ENCODE results near the gene DOK4.

DNA sequence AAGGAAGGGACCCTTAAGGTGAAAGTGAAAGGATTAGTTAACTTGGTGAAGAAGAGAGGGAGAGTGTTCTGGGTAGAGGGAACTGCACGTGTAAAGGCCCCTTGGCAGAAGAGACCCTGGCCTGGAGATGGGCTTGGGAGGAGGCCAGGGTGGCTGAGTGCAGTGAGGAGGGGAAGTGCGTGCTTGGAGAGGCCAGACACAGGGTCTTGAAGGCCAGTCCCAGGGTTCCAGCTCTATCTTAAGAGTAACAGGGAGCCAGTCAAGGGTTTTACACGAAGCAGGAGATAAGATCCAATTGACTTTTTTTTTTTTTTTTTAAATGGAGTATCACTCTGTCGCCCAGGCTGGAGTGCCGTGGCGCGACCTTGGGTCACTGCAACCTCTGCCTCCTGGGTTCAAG, 15.2 kb upstream of the DOK4 start:
- TF ChIP-seq JUNB (IDR thresholded peaks at IDR 0.05; ENCODE audit: unreplicated experiment) (no peak), EZH2 (IDR thresholded peaks at IDR 0.05; ENCODE audit: low read depth, unreplicated experiment) (no peak), POLR2AphosphoS5 (IDR thresholded peaks at IDR 0.05; ENCODE audit: low read depth) (no peak), NANOG (IDR thresholded peaks at IDR 0.05; ENCODE audit: borderline replicate concordance) (no peak), ZNF114 (CRISPR knock-in tag; IDR thresholded peaks at IDR 0.05) (no peak), CREB1 (CRISPR knock-in tag; IDR thresholded peaks at IDR 0.05; ENCODE audit: low read depth) (no peak)
- TF ChIP-seq, protein P1, sequence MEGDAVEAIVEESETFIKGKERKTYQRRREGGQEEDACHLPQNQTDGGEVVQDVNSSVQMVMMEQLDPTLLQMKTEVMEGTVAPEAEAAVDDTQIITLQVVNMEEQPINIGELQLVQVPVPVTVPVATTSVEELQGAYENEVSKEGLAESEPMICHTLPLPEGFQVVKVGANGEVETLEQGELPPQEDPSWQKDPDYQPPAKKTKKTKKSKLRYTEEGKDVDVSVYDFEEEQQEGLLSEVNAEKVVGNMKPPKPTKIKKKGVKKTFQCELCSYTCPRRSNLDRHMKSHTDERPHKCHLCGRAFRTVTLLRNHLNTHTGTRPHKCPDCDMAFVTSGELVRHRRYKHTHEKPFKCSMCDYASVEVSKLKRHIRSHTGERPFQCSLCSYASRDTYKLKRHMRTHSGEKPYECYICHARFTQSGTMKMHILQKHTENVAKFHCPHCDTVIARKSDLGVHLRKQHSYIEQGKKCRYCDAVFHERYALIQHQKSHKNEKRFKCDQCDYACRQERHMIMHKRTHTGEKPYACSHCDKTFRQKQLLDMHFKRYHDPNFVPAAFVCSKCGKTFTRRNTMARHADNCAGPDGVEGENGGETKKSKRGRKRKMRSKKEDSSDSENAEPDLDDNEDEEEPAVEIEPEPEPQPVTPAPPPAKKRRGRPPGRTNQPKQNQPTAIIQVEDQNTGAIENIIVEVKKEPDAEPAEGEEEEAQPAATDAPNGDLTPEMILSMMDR (conservative IDR thresholded peaks at IDR 0.05; ENCODE audit: low read depth in 2 of 2): no peak
- TF ChIP-seq, protein P2, sequence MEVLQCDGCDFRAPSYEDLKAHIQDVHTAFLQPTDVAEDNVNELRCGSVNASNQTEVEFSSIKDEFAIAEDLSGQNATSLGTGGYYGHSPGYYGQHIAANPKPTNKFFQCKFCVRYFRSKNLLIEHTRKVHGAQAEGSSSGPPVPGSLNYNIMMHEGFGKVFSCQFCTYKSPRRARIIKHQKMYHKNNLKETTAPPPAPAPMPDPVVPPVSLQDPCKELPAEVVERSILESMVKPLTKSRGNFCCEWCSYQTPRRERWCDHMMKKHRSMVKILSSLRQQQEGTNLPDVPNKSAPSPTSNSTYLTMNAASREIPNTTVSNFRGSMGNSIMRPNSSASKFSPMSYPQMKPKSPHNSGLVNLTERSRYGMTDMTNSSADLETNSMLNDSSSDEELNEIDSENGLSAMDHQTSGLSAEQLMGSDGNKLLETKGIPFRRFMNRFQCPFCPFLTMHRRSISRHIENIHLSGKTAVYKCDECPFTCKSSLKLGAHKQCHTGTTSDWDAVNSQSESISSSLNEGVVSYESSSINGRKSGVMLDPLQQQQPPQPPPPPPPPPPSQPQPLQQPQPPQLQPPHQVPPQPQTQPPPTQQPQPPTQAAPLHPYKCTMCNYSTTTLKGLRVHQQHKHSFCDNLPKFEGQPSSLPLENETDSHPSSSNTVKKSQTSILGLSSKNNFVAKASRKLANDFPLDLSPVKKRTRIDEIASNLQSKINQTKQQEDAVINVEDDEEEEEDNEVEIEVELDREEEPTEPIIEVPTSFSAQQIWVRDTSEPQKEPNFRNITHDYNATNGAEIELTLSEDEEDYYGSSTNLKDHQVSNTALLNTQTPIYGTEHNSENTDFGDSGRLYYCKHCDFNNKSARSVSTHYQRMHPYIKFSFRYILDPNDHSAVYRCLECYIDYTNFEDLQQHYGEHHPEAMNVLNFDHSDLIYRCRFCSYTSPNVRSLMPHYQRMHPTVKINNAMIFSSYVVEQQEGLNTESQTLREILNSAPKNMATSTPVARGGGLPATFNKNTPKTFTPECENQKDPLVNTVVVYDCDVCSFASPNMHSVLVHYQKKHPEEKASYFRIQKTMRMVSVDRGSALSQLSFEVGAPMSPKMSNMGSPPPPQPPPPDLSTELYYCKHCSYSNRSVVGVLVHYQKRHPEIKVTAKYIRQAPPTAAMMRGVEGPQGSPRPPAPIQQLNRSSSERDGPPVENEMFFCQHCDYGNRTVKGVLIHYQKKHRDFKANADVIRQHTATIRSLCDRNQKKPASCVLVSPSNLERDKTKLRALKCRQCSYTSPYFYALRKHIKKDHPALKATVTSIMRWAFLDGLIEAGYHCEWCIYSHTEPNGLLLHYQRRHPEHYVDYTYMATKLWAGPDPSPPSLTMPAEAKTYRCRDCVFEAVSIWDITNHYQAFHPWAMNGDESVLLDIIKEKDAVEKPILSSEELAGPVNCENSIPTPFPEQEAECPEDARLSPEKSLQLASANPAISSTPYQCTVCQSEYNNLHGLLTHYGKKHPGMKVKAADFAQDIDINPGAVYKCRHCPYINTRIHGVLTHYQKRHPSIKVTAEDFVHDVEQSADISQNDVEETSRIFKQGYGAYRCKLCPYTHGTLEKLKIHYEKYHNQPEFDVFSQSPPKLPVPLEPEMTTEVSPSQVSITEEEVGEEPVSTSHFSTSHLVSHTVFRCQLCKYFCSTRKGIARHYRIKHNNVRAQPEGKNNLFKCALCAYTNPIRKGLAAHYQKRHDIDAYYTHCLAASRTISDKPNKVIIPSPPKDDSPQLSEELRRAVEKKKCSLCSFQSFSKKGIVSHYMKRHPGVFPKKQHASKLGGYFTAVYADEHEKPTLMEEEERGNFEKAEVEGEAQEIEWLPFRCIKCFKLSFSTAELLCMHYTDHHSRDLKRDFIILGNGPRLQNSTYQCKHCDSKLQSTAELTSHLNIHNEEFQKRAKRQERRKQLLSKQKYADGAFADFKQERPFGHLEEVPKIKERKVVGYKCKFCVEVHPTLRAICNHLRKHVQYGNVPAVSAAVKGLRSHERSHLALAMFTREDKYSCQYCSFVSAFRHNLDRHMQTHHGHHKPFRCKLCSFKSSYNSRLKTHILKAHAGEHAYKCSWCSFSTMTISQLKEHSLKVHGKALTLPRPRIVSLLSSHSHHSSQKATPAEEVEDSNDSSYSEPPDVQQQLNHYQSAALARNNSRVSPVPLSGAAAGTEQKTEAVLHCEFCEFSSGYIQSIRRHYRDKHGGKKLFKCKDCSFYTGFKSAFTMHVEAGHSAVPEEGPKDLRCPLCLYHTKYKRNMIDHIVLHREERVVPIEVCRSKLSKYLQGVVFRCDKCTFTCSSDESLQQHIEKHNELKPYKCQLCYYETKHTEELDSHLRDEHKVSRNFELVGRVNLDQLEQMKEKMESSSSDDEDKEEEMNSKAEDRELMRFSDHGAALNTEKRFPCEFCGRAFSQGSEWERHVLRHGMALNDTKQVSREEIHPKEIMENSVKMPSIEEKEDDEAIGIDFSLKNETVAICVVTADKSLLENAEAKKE (CRISPR knock-in tag; IDR thresholded peaks at IDR 0.05): no peak
- TF ChIP-seq, protein P3, sequence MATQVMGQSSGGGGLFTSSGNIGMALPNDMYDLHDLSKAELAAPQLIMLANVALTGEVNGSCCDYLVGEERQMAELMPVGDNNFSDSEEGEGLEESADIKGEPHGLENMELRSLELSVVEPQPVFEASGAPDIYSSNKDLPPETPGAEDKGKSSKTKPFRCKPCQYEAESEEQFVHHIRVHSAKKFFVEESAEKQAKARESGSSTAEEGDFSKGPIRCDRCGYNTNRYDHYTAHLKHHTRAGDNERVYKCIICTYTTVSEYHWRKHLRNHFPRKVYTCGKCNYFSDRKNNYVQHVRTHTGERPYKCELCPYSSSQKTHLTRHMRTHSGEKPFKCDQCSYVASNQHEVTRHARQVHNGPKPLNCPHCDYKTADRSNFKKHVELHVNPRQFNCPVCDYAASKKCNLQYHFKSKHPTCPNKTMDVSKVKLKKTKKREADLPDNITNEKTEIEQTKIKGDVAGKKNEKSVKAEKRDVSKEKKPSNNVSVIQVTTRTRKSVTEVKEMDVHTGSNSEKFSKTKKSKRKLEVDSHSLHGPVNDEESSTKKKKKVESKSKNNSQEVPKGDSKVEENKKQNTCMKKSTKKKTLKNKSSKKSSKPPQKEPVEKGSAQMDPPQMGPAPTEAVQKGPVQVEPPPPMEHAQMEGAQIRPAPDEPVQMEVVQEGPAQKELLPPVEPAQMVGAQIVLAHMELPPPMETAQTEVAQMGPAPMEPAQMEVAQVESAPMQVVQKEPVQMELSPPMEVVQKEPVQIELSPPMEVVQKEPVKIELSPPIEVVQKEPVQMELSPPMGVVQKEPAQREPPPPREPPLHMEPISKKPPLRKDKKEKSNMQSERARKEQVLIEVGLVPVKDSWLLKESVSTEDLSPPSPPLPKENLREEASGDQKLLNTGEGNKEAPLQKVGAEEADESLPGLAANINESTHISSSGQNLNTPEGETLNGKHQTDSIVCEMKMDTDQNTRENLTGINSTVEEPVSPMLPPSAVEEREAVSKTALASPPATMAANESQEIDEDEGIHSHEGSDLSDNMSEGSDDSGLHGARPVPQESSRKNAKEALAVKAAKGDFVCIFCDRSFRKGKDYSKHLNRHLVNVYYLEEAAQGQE (IDR thresholded peaks at IDR 0.05; ENCODE audit: unreplicated experiment): no peak
